ENCODE results near the gene SCD.
"Not testable (repeated sequence)": the region's sequence is repeated elsewhere in the genome, so short reads cannot be mapped to it uniquely, and the experiment has no call there.

The SCD gene

DNA sequence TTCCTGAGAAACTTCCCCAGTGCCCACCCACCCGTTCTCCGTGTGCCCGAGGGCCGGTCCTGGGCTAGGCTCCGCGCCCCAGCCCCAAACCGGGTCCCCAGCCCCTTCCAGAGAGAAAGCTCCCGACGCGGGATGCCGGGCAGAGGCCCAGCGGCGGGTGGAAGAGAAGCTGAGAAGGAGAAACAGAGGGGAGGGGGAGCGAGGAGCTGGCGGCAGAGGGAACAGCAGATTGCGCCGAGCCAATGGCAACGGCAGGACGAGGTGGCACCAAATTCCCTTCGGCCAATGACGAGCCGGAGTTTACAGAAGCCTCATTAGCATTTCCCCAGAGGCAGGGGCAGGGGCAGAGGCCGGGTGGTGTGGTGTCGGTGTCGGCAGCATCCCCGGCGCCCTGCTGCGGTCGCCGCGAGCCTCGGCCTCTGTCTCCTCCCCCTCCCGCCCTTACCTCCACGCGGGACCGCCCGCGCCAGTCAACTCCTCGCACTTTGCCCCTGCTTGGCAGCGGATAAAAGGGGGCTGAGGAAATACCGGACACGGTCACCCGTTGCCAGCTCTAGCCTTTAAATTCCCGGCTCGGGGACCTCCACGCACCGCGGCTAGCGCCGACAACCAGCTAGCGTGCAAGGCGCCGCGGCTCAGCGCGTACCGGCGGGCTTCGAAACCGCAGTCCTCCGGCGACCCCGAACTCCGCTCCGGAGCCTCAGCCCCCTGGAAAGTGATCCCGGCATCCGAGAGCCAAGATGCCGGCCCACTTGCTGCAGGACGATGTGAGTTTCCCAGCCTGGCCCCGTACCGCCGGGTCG is at the start of gene SCD:
TSS of gene SCD (plus strand) at position 469 of the 803 bp plus-strand sequence. CDS start at position 741, 272 bp downstream.
- ATAC-seq (ENCODE audit: low read depth) (peak; percentile 90), DNase-seq (ENCODE audit: low spot score) (peak; percentile 97)
- Histone ChIP-seq H3K27me3 (ENCODE audit: insufficient read depth, poor library complexity, severe bottlenecking) (no peaks in the 10 kb centered on the region), H3K4me3 (ENCODE audit: severe bottlenecking) (peak within 1 kb of the TSS; percentile 78), H3K27ac (ENCODE audit: poor library complexity, severe bottlenecking) (peak within 1 kb of the TSS; percentile 91), H3K9me3 (ENCODE audit: severe bottlenecking) (no peaks in the 10 kb centered on the region), H3K4me1 (ENCODE audit: insufficient read depth, poor library complexity, severe bottlenecking) (peaks cover 28% of the 10 kb centered on the region), H3K36me3 (ENCODE audit: low read depth) (peaks cover 48% of the 10 kb centered on the region)
- TF ChIP-seq, protein P1, sequence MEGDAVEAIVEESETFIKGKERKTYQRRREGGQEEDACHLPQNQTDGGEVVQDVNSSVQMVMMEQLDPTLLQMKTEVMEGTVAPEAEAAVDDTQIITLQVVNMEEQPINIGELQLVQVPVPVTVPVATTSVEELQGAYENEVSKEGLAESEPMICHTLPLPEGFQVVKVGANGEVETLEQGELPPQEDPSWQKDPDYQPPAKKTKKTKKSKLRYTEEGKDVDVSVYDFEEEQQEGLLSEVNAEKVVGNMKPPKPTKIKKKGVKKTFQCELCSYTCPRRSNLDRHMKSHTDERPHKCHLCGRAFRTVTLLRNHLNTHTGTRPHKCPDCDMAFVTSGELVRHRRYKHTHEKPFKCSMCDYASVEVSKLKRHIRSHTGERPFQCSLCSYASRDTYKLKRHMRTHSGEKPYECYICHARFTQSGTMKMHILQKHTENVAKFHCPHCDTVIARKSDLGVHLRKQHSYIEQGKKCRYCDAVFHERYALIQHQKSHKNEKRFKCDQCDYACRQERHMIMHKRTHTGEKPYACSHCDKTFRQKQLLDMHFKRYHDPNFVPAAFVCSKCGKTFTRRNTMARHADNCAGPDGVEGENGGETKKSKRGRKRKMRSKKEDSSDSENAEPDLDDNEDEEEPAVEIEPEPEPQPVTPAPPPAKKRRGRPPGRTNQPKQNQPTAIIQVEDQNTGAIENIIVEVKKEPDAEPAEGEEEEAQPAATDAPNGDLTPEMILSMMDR (IDR thresholded peaks at IDR 0.05; ENCODE audit: poor library complexity, severe bottlenecking), result no peak

DNA sequence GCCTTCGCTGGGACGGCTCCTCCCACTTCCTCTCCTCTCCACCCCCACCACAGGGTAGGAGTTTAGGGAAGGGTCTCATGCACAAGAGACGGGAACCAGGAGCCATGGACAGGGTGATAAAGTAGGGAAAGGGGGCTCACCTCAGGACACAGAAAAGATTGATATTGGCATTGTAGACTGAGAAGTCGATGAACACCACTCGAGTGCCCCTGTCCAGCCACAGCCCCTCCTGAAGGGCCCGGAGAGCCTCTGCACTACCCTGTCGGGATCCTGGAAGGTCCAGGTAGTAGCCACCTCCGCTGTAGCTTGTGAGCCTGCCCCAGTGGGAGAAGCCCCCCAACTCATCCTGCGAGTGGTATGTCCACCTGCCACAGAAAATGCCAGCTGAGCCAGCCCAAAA is 49.8 kb upstream of the SCD start:
- TF ChIP-seq, protein P1 (IDR thresholded peaks at IDR 0.05; ENCODE audit: poor library complexity, severe bottlenecking), result no peak
- ATAC-seq (ENCODE audit: low read depth), result no peak

DNA sequence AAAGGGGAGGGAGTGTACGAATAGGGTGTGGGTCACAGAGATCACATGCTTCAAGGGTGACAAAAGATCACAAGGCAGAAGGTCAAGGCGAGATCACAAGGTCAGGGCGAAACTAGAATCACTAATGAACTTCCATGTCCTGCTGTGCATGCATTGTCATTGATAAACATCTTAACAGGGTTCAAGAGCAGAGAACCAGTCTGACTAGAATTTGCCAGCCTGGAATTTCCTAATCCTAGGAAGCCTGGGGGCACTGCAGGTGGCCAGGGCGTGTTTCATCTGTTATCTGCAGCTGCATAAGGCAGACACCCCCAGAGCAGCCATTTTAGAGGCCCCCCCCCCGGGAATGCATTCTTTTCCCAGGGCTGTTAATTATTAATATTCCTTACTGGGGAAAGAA is 45.9 kb upstream of the SCD start:
- H3K36me3 ChIP-seq (ENCODE audit: low read depth); H3K27me3 ChIP-seq (ENCODE audit: insufficient read depth, poor library complexity, severe bottlenecking); ATAC-seq (ENCODE audit: low read depth); H3K9me3 ChIP-seq (ENCODE audit: severe bottlenecking); DNase-seq (ENCODE audit: low spot score); H3K27ac ChIP-seq (ENCODE audit: poor library complexity, severe bottlenecking); H3K4me1 ChIP-seq (ENCODE audit: insufficient read depth, poor library complexity, severe bottlenecking); H3K4me3 ChIP-seq (ENCODE audit: severe bottlenecking): not testable (repeated sequence)

More for the DNA sequence above, 49.8 kb upstream of the SCD start:
- no peak overlapping the region for H3K4me3 ChIP-seq (ENCODE audit: severe bottlenecking)
- no peaks in the 10 kb centered on the region for H3K27me3 ChIP-seq (ENCODE audit: insufficient read depth, poor library complexity, severe bottlenecking)
- H3K36me3 ChIP-seq (ENCODE audit: low read depth), result no peaks in the 10 kb centered on the region
- H3K4me1 ChIP-seq (ENCODE audit: insufficient read depth, poor library complexity, severe bottlenecking), result no peaks in the 10 kb centered on the region
- H3K27ac ChIP-seq (ENCODE audit: poor library complexity, severe bottlenecking), result no peak overlapping the region
- H3K9me3 ChIP-seq (ENCODE audit: severe bottlenecking), result no peaks in the 10 kb centered on the region
- DNase-seq (ENCODE audit: low spot score), result no peak

DNA sequence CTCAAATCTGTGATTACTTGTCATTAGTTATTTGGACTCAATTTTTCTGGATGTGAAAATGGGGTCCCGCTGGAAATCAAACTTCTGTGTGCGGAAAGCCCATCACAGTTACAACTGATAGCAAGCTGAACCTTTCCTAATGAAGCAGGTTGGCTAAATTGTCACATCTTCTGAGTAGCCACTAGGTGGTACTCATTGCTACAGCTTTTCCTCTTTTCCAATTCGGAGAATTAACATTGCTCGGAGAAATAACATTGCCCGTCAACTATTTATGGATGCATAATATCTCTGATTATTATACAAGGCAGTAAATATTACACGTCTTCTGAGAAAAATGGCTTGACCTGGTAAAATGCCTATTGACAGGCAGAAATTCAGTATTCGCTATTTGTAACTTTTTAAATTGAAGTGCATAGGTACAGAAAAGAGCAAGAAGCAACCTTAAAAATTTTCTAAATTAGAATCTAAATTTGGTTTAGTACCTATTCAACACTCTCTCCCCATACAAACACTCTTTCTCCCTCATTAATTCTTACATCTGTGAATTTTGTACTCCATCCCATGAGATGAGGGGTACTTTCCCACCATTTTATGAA is 43.2 kb upstream of the SCD start:
- TF ChIP-seq, protein P1 (IDR thresholded peaks at IDR 0.05; ENCODE audit: poor library complexity, severe bottlenecking), result peak; percentile 73
- Histone ChIP-seq H3K36me3 (ENCODE audit: low read depth) (no peaks in the 10 kb centered on the region), H3K27ac (ENCODE audit: poor library complexity, severe bottlenecking) (no peak overlapping the region), H3K4me3 (ENCODE audit: severe bottlenecking) (no peak overlapping the region), H3K4me1 (ENCODE audit: insufficient read depth, poor library complexity, severe bottlenecking) (no peaks in the 10 kb centered on the region), H3K9me3 (ENCODE audit: severe bottlenecking) (no peaks in the 10 kb centered on the region), H3K27me3 (ENCODE audit: insufficient read depth, poor library complexity, severe bottlenecking) (no peaks in the 10 kb centered on the region)
- 0 out of 3 replicates have a peak, but pooled peaks have one; percentile 48 for ATAC-seq (ENCODE audit: low read depth)
- DNase-seq (ENCODE audit: low spot score), result no peak

DNA sequence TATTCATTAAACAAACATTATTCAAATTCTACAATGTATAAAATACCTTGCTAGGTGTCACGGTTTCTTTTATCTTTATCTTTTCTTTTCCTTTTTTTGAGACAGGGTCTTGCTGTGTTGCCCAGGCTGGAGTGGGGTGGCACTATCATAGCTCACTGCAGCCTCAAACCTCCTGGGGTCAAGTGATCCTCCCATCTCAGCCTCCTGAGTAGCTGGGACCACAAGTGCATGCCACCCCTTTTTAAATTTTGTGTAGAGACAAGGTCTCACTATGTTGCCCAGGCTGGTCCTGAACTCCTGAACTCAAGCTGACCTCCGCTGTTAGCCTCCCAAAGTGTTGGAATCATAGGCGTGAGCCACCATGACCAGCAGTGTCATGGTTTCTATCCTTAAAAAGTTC is 42.6 kb upstream of the SCD start:
- no peaks in the 10 kb centered on the region for H3K36me3 ChIP-seq (ENCODE audit: low read depth)
- ATAC-seq (ENCODE audit: low read depth) (no peak), DNase-seq (ENCODE audit: low spot score) (no peak)
- H3K27me3 ChIP-seq (ENCODE audit: insufficient read depth, poor library complexity, severe bottlenecking), result no peaks in the 10 kb centered on the region
- TF ChIP-seq, protein P1 (IDR thresholded peaks at IDR 0.05; ENCODE audit: poor library complexity, severe bottlenecking), result no peak
- H3K4me1 ChIP-seq (ENCODE audit: insufficient read depth, poor library complexity, severe bottlenecking), result no peaks in the 10 kb centered on the region
- no peak overlapping the region for H3K27ac ChIP-seq (ENCODE audit: poor library complexity, severe bottlenecking)
- H3K4me3 ChIP-seq (ENCODE audit: severe bottlenecking), result no peak overlapping the region
- H3K9me3 ChIP-seq (ENCODE audit: severe bottlenecking), result no peaks in the 10 kb centered on the region
